RPMI7951 (cell line): Measurements from ENCODE around the gene PUS7L. TPM values are rescaled to one million over a fixed set of nuclear protein-coding genes. Genes with fewer than 3 reads are reported as not detected.
A peak's percentile ranks its signal among the peaks of the same experiment; 100 is the strongest.
"Not testable (repeated sequence)": the region's sequence is repeated elsewhere in the genome, so short reads cannot be mapped to it uniquely, and the experiment has no call there.

ENCODE experiments used
- DNase-seq: peaks from one replicate; pipeline ENCODE4 v3.0.0-alpha.2; 2012; ENCODE audit warnings: low read depth
- total RNA-seq: library from RNA; depleted of rRNA; stranded (reverse); fragments of >200 nt; shearing (Covaris generic); gene quantifications from 2 replicates; pipeline ENCODE4 v1.2.3, GENCODE V29; 2014; rRNA removed

The PUS7L gene, protein sequence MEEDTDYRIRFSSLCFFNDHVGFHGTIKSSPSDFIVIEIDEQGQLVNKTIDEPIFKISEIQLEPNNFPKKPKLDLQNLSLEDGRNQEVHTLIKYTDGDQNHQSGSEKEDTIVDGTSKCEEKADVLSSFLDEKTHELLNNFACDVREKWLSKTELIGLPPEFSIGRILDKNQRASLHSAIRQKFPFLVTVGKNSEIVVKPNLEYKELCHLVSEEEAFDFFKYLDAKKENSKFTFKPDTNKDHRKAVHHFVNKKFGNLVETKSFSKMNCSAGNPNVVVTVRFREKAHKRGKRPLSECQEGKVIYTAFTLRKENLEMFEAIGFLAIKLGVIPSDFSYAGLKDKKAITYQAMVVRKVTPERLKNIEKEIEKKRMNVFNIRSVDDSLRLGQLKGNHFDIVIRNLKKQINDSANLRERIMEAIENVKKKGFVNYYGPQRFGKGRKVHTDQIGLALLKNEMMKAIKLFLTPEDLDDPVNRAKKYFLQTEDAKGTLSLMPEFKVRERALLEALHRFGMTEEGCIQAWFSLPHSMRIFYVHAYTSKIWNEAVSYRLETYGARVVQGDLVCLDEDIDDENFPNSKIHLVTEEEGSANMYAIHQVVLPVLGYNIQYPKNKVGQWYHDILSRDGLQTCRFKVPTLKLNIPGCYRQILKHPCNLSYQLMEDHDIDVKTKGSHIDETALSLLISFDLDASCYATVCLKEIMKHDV
- total RNA-seq, result 11.6 and 14.1 TPM in 2 replicates

DNA sequence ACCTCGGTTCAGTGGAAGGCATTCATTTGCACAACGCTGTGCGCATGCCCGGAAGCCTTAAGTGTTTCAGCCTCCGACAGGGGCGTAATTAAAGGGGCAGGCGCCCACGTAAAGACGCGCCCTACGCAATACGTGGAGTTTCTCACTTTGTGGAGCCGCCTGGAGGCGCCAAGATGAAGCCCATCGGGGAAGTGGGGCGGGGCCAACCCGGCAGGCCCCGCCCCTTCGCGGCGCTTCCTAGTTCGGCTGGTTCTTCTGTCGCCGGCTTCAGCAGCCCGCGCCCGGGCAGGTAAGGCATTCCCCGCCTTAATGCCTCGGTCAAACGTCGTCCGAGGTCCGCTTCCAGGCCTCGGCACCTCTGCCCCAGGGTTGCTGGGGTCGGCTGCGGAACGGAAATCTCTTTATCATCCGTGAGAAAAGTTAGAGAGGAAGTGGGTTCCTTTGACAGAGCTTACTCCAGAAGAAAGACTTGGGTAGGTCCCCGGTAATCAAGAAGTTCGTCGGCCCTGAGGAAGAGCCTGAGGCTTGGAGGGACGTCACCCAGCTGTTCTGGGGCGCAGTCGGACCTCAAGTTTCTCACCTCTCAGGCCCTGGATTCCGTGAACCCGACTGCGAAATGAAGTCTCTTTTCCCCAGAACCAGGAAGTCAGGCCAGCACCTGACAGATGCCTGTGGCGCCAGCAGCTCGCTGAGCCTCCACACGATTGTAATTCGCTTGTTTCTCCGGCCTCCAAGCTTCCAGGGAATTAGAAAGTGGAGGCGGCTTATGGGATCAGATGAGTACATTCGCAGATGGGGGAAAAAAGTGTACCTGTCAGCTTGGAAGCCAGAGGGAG, at the start of gene PUS7L, which contains the start of gene IRAK4:
PUS7L (minus strand) TSS at position 63 of the 836 bp plus-strand sequence. CDS start 3,545 bp downstream, outside the sequence.
IRAK4 (plus strand) TSS at position 224 of the 836 bp plus-strand sequence. CDS start 9,161 bp downstream, outside the sequence.
- DNase-seq, result peak; percentile 94

DNA sequence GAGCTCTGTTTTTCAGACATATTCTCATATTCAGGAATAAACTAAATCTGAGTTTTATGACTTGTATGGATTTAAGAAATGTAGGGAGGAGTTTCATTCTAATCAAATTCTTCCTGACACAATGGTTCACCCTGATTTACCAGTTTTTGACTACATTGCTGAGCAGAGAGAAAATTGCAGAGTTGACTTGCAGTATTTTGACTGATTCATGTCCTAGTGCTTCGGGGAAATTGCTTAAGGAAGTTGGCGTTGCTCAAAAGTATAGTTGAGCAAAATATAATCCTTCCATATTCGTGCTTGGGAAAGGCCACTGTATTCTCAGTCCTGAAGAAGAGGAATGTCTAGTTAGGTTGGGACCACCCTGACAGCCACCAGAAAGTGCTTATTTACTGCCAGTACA, 48.8 kb upstream of the PUS7L start:
- no peak for DNase-seq

DNA sequence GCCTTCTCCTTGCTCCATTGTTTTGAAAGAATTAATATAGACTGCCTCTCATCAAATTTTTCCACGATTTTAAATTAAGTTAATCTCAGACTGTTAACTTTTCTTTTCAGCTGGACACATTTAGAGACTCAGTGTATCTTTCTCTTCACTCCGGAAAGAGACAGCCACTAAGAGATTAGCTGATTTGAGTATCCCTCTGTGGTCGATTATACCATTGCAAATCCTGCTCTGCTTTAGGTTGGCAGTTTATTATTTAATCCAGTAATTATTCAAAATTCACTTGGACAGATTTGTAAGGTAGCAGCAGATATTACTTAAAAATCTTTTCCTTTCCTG, 48.1 kb upstream of the PUS7L start:
- peak; percentile 5 for DNase-seq

DNA sequence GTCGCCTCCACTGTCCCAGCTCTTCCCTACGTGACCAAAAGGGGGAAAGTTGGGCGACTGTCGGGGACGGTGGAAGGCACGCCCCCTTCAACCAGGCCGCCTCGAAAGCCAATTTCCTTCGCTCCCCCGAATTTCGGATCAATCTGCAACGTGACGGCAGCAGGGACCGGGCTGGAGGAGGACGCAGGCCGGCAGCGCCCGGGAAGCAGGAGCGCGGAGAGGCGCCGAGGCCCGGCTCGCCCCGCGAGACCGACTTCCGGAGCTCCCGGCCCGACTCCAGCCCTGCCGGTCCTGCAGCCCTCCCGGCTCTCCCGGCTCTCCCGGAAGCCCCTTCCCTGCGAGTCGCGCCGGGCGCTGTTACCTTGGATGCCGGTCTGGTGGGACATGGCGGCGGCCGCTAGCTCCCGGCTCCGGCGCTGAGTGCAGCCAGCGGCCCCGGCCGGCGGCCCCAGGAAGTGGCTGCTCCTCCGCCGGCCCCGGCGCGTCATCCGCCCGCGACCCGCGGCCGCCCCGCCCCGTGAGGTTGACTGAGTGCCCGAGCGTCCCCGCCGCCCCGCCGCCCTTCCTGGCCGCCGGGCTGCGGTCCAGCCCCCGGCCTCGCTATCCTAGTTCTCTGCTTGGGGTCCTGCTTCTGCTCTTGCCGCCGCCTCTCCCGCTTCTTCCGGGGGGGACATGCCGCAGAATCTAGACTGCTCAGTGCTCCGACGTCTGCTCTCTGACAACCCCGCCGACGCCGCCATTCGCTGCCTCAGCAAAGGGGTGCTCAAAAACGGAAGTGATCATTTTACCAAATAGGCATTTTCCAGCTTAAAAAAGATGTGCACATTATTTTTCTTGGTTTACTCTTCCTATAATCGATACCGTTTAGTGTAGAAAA, 47.5 kb upstream of the PUS7L start, which contains the start of gene TWF1:
TWF1 (minus strand) TSS at position 458 of the 877 bp plus-strand sequence; CDS start at position 386, 72 bp downstream.
- DNase-seq, result peak; percentile 77

DNA sequence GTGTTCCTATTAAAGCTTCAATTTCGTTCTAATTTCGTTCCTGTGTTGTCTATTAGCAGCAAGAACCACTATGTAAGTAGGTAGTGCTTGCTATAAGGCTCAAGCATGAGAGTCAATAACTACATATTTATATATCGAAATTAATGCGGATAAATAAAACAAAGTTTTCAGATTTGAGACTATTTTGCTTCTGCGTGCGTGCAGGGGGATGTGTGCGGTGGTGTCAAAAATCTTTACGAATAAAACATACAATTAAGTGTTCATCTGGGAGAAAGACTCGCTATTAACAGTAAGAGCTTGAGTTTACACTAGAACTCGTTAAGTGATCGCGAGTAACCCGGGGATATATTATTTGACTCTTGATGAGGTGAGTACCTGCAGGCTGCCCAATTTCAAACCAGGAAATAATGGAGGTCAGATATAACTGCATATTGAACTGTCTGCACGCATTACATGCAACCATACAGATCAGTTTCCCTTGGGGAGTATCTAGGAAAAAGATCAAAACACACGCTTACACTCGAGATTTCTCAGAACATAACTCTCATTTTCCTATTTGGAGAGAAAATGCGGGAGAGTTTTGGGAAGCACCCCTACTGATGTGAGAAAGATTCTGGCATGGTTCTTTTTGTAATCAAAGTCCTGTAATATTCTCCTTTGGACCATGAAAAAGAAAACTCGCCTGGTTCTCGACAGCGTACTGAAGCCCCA, 46.7 kb upstream of the PUS7L start:
- DNase-seq, result peak; percentile 4

DNA sequence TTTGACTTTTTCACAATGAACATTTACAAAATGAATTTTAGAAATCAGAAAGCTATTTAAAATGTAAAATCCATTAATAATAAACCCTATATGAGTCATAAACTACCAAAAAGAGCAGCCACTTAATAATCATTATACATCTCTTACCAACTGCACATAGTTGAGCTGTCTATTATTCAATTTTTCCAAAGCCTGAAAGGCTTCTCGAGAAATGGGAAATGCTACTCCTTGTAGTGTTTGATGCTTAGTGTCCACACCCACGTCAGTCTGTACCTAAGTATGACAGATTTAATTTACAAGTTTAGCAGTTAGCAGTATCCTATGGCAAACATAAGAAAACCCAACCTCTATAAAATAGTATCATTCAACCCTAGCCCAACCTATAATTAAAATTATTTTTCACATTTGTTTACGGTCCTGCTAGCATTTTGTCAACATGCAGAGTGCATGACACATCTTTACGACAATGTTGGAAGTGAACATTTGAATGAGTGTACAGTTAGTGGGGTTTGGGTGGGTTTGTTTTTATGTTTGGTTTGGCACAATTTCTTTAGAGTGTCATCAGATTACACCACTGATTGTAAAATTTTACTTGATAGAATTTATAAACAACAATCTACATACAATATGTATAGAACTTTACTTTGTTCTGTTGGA, 39.1 kb upstream of the PUS7L start:
- DNase-seq, result no peak

DNA sequence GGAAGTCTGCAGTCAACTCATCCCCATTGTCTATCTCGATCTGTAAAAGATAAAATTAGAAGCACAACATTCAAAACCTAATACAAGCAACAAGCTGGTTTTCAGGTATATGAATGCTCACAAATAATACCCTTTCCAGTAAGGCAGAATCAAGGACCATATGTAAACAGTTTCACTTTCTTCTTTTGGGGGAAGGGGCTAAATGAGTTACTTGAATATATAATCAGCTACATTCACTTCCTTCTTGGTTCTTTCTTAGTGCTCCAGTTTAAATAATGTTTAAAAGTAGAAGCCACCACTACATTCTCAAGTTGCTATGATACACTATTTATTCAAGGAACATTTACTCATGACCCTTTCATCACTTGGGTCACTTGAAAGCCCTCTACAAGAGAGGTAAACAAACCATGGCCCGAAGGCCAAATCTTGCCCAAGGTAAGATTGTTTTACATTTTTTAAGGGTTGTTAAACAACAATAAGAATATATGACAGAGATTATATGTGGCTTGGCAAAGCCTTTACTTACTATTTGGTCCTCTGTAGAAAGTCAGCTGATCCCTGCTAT, 37.2 kb upstream of the PUS7L start:
- DNase-seq, result no peak

DNA sequence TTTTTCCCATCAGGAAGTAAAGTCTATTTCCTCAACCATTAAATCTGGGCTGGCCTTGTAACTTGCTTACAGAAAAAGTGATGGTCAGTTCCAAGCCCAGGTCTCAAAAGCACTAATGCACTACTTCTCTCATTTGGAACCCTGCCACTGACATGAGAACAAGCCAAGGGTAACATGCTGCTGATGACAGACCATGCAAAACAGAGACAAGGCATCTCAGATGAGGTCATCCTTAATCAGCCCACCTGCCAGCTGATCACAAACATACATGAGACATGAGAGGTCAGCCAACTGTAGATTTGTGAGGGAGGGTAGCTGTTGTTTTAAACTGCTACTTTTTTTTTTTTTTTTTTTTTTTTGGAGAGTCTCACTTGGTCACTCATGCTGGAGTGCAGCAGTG, 31.4 kb upstream of the PUS7L start:
- peak; percentile 8 for DNase-seq

DNA sequence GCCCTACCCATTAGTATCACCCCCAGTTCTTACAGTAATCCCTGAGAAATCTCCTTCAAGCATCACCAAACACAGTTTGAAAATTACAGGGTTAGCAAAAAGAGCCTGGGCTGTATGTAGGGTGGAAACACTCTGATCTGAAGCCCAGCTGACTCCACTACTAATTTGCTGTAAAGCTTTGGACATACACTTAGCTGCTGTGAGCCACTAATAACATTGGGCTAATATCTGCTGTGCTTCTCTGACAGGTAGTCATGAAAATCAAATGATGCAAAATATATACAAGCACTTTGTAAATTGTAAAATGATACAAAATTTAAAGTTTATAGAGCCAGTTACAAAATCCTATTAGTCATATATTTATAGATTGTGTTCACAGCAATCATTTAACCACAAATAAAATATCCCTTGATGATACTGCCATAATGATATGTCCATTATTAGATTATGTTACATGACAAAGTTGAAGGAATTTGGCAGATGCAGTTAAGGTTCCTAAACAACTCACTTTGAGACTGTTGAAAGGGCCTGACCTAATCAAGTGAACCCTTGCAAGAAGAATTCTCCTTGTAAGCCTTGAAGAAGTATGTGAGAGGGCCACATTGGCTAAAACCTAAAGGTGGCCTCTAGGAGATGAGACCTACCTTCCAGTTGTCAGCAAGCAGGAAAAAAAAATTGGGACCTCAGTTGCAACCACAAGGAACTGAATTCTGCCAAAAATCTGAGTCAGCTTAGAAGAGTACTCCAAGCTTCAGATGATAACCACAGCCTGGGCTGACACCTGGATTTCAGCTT, 28.5 kb upstream of the PUS7L start:
- no peak for DNase-seq

DNA sequence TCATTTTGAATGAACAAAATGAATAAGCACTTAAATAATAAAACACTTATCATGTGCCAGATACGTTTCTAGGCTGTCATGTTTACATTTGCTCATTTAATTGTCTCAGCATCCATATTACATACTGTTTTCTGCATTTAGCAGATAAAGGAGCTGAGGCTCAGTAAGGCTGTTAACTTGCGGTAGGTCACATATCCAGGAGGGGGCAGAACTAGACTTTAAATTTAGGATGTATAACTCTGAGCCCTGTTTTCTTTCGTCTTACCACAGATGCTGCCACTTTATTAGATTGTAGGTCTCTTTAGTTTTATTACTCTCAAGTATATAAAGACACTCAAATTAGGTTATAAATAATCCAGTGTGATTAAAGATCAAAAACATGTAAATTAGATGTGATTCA, 17.9 kb upstream of the PUS7L start:
- DNase-seq, result peak; percentile 35

DNA sequence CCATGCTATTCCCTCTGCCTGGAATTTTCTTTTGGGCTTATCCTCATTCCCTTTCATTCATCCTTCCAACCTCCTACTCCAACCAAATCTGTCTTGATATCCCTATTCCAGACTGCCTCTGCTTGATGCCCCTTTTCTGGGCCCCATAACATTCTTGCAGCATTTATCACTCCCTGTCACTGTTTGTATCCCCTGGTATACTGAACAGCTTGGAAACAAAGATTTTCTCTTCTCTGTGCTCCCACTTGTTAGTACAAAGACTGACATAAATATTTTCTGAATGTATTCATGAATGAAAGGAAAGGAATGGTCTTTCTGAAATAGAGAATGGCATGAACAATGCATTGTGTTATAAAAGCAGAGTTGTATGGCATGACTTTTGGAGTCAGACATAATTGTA, 7.7 kb upstream of the PUS7L start:
- DNase-seq, result peak; percentile 3

DNA sequence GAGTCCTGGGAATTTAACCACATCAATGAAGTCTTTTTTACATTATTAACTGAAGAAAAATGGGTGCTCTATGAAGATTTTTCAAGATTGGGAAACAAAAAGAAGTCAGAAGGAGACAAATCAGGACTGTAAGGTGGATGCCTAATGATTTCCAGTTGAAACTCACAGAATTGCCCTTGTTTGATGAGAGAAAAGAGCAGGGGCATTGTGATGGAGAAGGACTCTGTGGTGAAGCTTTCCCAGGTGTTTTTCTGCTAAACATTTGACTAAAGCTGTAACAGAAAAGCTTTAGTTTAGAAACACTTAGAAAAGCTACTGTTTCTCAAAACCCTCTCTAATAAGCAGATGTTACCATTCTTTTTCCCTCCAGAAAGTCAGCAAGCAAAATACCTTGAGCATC, 5.9 kb upstream of the PUS7L start:
- DNase-seq, result no peak

DNA sequence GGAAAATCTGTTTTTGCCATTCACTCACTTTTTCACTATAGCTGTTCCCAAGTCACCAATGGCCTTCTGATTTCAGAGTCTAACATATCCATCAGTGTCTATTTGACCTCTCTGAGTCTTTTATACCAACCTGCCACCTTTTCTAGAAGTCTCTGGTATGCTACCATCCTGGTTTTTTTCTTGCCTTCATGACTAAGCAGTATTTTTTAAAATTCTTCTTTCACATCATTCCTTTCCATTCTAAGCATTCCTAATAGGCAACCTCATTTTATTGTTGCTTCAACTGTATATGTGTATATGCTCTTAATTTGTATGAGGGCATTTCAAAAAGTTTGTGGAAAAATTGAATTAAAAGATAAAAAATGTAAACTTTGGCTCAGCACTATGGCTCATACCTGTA, 5.2 kb upstream of the PUS7L start:
- no peak for DNase-seq

DNA sequence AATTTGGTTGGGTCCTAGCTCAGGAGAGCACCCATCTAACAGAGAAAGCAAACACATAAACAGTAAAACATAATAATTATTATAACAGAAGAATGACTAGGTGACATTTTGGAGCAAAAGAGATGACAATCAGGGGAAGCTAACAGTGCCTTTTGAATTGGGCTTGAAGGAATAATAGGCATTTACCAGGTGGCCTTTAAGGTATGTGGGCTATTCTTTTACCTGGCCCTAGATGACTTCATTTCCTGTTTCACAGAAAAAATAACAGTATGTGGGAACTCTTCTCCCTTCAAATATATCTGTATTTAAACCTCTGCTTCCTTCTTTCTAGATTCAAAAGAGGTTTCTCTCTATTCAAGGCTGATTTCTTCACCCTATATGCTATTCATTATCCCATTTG, 4.0 kb upstream of the PUS7L start:
- no peak for DNase-seq

DNA sequence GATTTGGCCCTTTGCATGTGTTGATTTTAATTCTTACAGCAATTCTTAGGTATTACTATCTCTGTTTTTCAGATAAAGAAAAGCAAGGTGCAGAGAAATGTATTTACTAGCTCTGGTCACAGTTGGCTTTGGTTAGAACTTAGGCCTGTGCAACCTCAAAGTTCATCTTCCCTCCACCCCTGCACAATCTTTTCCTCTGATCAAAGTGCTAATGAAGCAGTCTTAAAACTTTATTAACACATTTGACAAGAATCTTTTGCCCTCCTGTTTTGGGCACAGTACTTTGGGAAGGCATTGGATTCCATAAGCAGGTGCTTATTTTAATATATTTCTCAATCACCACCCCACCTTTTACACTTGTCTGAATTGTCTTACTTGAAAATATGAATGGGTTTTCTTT, 2.9 kb upstream of the PUS7L start:
- DNase-seq, result no peak

DNA sequence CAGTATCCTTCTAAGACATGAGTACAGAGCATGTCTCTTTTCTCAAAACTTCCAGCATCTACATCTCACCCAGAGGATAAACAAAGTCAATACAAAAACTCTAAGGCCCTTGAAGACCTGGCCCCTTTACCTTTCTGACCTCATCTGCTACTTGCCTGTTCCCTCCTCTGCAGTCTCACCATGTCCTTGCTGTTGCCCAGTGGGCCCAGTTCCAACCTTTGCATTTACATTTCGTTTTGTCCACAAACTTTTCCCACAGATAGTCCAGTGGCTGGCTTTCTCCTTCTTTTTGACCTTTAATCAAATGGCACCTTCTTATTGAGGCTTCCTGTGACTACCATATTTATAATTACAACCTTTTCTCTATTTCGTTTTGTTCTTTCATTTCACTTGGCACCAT, 1.8 kb upstream of the PUS7L start:
- no peak for DNase-seq

DNA sequence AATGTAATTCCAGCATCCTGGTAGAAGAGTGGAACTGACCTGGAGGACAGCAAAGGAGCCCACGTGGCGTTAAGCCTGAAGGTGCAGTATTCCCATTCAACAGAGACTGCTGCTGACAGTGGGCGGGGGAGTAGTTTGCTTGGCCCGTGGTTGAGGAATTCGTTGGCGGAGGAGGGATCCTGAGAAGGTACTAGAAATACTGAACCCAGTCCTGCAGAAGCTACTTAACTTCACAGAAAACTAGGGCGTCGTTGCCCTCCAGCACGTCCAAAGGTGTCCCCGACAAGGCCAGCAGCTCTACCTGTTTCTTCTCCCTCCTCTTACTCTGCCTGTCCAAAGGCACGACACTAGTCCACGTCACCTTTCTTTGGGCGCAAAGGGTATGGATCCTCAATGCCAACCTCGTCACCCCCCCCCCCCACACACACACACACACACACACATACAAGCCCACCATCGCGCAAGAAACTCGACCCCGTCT, 303 bp downstream of the PUS7L start:
- peak; percentile 17 for DNase-seq

DNA sequence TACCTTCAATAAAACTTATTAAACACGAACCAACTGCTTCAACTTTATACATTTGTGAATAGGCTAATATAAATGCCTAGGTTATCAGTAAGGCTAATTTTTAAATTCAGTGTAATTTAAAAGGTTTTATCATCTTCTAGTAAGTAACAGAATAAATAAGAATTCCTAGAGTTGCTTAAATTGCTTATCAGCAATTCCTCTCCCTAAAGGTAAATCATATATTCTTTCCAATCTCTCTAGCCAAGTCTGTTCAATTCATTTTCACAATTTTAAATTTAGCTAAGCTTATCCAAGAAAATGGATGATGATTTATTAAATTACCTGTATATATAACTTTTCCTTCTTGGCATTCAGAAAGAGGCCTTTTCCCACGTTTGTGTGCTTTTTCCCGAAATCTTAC, 4.6 kb downstream of the PUS7L start:
- no peak for DNase-seq

DNA sequence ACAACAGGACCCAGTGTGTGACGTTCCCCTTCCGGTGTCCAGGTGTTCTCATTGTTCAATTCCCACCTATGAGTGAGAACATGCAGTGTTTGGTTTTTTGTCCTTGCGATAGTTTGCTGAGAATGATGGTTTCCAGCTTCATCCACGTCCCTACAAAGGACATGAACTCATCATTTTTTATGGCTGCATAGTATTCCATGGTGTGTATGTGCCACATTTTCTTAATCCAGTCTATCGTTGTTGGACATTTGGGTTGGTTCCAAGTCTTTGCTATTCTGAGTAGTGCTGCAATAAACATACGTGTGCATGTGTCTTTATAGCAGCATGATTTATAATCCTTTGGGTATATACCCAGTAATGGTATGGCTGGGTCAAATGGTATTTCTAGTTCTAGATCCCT, 7.2 kb downstream of the PUS7L start:
- DNase-seq, result not testable (repeated sequence)
